HG02870 (cell line): Measurements from ENCODE around the gene NVL.

Source experiments
- ATAC-seq: cut with Tn5 transposase; IDR thresholded peaks from one replicate; pipeline ENCODE4 v1.9.1; 2021; ENCODE audit warnings: mild to moderate bottlenecking, moderate library complexity; ENCODE audit not compliant: unreplicated experiment

NVL gene

DNA sequence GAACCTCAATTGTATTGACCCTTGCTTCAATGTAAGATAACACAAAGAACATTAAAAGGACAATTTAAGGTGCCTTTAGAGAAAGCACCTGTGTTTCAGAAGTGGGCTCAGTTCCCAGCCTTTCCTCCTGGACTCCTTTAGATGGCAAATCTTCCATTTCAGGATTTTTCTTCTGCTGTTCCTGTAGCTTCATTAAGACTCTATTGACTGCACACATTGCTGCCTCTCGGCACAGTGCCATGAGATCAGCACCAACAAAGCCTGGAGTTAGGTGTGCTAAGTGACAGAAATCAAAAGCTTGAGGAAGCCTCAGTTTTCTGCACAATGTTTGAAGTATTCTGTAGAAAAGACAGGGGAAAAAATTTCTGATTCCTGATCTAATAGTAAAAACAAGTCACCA is 40.6 kb downstream of the NVL start:
- no peak for ATAC-seq

DNA sequence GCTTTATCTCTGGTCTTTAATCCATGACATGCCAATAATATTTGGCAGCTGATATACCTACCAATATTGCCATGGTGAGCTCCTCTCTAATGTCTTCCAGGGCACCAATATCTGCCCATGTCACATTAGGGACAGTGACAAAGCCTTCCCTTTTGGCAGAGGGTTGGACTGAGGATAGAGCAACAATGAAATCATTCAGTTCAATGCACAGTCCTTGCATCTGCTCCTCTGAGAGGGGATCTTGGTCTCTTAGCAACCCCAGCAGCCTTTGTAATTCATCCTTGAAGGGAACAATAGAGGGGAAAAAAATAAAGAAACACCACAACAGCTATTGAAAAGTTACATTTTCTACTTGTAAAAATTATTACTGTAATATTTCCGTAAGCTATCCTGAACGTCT is 42.3 kb downstream of the NVL start:
- ATAC-seq, result no peak

DNA sequence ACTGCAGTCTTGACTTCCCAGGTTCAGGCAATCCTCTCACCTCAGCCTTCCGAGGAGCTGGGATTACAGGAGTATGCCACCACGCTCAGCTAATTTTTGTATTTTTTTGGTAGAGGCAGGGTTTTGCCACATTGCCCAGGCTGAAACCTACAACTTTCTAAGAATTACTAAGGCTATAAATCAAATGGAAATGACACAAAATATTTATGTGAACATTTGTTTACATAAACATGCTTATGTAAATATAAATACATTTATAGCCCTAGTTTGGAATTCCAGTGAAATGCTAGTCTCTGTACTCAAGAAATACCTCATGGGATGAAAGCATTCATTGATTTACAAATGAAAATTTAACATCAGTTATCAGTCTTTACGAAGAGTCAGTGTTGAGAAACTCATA is 47.8 kb downstream of the NVL start:
- ATAC-seq, result no peak

DNA sequence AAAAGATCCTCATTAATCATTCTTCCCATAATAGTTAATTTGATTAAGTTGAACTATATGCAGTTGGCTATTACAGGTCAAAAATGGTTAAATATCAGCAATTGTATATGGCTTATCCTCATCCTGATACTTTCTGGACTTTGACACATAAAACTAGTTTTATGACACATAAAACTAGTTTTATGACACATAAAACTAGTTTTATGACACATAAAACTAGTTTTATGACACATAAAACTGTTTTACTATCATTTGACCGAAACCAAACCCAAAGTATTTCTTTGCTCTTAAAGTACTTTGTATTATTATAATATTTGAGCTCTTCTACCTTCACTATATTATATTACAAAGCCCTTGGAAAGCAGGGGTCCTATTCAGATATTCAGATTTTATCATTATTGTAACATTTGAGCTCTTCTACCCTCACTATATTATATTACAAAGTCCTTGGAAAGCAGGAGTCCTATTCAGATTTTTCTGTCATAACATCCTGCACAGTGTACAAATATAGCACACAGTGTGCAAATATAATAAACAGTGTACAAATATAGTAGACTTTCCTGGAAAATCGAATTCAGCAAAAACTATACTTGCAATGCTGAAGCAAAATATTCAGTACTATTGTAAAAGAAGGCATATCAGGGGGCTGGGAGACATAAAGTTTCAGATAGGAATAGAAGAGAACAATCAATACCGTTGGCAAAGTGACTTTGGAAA is 53.0 kb downstream of the NVL start:
- no peak for ATAC-seq

DNA sequence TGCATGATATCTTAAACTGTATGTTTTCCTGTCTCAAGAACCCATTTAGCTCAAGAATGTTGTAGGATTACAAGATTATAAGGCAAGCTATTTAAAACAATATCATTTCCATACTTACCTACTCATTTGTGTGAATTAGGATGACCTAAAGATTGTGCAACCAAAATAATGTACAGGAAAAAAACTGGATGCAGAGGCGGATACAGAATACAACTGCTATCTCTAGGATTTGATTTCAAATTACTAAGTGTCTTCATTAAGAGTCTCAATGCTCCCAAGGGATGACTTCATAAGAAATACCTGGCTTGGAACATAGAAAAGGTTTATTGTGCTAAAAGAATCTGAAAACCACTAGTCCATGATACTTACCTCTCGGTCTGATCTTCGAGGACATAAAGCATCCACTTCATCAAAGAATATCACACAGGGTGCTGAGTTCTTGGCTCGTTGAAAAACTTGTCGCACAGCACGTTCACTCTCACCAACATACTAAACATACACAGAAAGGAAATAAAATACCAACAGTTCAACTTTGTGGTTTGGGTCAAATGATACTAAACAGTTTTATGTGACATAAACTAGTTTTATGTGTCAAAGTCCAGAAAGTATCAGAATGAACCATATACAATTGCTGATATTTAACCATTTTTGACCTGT is 54.9 kb downstream of the NVL start:
- ATAC-seq, result no peak

DNA sequence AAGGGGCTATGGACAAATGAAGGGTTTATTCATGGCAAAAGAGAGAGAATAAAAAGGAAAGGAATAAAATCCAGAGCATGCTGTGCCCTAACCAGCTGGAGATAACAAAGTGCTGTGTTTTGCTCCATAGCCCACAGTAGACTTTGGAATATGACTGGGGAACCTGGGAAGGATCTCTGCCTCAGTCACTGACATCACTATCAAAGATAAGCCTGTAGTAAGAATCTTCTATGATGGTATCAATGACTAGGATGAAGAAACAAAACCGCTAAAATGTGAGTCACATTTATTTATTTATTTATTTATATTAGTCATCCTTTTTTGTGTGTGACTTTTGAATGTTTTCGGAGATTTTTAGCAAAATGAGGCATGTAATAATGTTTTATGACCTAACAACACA is 56.3 kb downstream of the NVL start:
- ATAC-seq, result no peak

DNA sequence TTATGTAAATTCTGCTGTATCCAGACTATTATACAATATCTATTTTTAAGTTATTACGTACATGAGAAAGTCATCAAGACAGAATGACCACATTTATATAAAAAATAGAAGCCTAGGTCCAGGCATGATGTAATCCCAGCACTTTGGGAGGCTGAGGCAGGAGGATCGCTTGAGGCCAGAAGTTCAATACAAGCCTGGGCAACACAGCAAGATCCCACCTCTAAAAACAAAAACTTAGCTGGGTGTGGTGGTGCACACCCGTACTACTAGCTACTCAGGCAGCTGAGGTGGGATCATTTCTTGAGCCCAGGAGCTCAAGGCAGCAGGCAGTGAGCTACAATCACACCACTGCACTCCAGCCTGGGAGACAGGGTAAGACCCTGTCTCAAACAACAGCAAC is 58.9 kb downstream of the NVL start:
- ATAC-seq, result no peak

DNA sequence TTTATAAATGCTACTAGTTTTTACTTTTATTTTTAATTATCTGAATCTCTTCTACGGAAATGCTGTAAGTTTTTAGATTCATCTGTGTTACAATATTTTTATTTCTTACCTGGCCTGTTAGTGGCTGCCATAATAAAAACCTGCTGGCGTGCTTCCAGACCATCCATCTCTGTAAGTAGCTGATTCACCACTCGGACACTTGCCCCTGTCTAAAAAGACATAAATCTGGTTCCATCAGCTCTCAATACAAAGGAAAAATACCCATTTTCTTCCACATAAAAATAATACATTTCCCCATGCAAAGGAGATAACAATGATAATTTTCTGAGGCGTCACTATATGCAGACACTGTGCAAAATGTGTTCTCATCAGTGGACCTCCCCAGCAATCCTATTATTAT is 62.0 kb downstream of the NVL start:
- ATAC-seq, result no peak

DNA sequence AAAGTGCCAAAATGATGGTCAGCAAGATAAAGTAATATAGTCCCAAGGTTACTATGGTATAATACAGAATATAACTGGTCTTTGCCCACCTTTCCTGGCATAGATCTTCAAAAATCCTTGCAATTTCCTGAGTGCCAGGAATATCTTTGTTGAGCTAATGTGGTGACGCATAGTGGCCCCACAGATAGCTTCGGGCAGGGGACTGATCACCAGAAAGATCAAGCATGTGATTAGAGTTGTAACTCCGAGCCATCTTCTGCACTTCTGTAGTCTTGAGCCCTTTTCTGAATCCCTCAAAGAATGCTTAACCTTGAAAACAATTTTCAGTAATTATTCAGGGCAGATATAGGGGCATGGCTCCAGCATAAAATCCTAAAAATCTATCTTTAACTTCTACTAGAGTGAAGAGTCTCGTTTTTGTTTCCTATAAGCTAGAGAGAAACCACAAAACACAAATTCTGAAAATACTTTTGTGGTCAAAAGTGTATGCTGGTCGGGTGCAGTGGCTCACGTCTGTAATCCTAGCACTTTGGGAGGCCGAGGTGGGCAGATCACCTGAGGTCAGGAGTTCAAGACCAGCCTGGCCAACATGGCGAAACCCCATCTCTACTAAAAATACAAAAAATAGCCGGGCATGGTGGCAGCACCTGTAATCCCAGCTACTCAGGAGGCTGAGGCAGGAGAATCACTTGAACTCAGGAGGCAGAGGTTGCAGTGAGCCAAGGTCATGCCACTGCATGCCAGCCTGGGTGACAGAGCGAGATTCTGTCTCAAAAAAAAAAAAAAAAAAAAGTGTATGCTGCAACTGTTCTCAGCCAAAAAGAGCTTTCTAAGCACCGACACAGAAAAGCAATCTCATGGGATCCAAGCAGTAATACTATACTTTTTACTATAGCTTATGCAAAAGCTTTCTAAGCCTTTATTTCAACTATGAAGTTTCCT is 62.8 kb downstream of the NVL start:
- no peak for ATAC-seq

DNA sequence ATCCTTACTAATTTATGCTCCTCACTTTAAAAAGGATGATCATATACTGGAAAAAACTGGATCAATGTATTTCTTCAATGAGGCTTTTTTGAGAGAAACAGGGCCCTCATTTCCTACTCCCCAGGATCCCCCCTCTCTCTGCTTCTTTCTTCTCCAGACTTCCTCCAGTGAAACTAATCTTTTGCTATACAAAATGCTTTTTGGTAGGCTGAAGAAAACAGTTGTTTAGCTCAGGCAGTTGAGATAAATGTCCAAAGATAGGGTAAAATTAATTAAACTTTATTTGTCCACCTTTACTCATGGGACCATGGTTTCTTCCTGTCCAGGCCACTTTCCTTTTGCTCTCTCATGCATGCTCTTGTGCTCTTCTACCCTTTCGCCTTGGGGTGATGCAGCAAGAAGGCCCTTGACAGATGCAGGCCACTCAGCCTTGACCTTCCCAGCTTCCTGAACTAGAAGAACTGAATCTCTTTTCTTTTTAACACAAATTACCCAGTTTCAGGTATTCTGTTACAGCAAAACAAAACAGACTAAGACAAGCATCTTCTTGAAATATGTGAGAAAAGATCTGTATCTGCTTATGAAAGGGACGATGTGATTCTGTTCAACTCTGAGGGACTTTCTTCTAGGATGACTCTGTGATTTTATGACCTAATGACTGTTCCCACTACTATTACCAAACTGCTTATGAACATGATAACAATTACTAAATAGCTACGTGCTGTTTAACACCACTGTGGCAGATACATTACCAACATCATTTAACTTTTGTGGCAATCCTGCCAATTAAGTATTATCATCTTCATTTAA is 63.7 kb downstream of the NVL start:
- ATAC-seq, result peak; percentile 62

DNA sequence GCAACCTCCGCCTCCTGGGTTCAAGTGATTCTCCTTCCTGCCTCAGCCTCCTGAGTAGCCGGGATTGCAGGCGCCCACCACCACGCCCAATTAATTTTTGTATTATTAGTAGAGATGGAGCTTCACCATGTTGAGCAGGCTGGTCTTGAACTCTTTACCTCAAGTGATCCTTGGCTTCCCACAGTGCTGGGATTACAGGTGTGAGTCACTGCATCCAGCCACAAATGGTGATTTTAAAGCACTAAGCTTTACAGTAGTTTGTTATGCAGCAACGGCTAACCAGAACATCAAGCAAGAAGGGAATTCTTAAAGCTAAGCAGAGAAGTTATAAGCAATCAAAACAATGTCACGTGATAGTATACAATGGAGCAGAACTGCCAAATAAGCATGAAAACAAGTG is 65.7 kb downstream of the NVL start:
- ATAC-seq, result no peak

DNA sequence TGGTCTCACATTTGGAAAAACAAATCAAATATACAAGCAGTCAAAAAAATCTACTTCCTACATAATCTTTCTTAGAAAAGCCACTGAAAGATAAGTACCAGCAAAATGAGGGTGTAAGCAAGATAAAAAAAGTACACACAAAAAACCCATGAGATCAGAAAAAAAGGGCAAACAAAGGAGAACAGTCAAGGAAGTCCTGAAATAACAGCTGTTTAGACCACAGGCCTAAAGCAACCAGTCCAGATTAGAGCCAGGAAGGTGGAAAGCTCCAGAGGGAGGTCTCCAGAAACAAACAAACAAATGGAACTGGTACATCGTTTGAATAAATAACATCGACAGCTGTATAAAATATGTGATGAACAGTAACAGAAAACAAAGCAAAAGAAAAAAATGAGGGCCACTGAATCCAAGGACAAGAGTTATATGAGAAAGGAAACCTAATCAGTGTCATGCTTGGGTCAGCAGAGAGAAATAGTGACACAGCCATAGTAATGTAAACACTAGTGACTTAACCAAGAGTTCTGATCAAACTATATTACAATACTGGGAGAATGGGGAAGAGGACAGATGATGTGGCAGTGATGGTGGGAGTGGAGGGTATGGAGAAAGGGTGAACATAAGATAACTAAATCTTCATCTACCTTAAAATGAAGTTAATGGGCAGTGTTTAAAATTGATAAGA is 67.5 kb downstream of the NVL start:
- no peak for ATAC-seq

DNA sequence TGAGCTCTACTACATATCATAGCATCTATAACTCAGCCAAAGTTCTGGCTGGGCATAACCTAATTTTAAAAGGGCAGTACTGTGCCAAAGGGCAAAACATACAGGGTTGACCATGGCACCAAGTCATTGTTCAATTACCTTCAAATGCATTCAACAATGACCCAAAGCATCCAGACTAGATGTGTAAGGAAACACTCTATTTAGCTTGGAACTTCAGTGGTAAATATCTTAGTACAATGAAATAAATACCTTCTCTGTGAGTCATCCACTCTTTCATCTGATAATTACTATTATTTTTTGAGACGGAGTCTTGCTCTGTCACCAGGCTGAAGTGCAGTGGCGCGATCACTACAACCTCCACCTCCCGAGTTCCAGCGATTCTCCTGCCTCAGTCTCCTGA is 70.0 kb downstream of the NVL start:
- ATAC-seq, result no peak

DNA sequence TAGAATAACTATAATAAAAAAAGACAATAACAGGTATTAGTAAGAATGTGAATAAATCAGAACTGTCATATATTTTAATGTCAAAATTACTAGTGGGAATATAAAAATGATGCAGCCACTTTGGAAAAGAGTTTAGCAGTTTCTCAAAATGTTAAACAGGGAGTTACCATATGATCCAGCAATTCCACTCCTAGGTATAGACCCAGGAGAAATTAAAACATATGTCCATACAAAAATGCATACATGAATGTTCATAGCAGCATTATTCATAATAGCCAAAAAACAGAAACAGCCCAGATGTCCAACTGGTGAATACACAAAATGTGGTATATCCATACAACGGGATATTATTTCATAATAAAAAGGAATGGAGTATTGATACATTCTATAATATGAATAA is 71.6 kb downstream of the NVL start:
- no peak for ATAC-seq

DNA sequence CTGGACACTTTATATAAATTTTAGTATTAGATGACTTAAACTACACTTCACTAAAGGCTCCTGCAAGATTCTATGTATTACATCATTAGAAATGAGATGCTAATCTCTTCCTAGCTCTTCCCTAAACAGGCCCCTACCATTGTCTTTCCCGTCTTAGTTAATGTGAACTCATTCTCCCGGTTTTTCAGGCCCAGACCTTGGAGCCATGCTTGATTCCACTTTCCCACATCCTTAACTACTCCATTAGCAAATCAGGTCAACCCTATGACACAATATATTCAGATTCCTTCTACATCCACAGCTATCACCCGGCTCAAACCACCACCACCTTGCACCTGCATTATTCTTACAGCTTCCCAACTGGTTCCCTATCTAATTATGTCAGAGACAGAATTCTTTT is 73.3 kb downstream of the NVL start:
- ATAC-seq, result no peak

DNA sequence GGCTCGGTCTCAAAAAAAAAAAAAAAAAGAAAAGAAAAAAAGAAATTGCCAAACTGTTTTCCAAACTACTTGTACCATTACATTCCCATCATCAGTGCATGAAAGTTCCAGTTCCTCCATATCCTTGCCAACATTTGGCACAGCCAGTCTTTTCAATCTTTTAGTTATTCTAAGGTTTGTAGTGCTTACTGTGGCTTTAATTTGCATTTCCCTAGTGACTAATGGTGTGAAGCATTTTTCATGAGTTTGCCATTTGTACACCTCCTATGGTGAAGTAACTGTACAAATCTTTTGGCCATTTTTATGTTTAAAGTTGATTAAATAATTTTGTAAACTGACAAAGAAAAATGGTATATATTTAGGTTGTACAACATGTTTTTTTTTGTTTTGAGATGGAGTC is 76.3 kb downstream of the NVL start:
- no peak for ATAC-seq

DNA sequence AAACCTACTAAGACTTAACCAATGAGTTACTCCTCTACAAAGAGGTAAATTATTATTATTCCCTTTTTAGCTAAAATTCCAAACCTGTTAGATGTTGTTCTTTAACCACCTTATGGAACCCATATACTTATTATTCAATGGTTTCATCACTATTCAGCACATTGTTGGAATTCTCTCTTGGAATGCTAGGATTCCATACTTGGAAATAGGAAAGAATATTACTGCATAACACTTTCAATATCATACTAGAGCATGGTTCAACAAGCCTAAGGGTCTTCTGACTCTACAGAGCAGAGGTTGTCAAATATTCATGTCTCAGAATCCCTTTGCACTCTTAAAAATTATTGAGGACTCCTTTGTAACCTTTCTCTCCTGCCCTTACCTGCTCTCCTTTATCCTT is 77.5 kb downstream of the NVL start:
- no peak for ATAC-seq

DNA sequence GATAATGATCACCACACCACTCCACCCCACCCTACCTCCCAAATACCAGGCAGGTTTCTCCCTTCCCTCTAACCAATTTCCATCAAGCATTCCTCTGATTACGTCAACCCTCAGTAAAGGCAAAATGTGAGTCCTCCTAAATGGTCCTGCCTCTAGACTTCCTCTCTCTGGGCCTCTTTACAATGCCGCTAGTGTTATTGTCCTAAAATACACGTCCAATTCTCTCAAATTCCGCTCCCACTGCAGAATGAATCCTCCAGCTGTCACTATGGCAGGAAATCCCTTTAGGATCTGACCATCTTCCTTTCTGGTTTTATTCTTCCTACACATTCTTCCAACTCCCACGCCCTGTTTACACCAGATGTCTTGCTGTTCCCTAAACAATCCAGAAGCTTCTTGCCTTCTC is 78.2 kb downstream of the NVL start:
- no peak for ATAC-seq

DNA sequence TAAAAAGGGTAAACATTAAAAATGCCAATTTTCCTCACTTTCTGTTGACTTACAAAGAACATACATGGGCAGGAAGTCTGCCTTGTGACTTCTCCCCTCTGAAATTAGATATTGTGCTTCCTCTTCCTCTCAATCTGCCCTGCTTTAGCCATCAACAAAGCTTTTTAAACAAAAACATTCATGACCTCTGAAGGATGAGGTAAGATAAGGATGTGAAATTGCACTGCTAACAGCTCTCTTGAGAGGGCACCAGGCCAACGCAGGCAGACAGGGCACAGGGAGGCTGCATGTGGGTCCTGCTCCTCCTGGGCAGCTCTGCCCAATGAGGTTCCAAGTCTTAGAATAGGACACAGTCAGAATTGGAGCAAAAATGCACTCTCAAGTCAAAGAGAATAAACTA is 84.8 kb downstream of the NVL start:
- ATAC-seq, result no peak

DNA sequence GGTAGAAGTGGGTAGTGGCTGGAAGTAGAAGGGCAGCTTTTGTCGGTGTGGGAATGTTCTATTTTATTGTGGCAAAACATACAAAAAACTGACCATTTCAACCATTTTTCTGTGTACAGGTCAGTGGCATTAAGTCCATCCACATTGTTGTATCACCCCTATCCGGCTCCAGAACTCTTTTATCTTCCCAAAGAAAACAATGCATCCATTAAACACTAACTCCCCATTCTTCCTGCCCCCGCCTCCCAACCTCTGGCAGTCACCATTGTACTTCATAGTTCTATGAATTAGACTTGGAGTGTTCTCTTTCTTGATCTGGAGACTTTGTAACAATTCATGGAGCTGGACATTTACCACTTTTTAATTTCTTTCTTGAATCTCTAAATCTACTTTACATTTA is 91.2 kb downstream of the NVL start:
- no peak for ATAC-seq
